ENCODE results near the gene MAP2K5.

DNA sequence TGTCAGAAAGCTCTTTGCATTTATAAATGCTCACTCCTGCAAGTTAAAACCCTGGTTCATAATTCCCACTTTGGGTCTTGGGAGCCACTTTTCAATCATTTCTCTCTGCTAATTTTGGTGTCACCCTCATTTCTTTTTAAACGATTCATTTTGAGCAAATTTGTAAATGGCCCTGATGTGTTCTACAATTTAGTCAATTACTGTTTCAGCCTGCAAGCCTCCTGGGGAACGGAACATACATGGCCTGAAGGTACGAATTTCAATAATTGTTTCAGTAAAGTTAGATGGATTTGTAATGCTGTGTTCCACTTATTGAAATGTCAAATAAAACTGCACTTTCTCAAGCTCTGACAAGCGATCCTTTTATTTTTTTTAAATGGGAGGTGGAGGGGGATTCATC lies 43.2 kb downstream of the MAP2K5 start:
- no peak for TF ChIP-seq CTCF (IDR thresholded peaks at IDR 0.05; ENCODE audit: low read length)
- no peak for TF ChIP-seq EZH2 (IDR thresholded peaks at IDR 0.05; ENCODE audit: borderline replicate concordance, low read length)

Measured in OCI-LY1 (cell line).